ENCODE data around the gene SFSWAP. TPM values are rescaled to one million over a fixed set of nuclear protein-coding genes. Genes with fewer than 3 reads are reported as not detected.

The SFSWAP gene
- total and polyA plus RNA-seq, 2 of the 13 experiments (the other 11 are each of a cell fraction or from before 2014, with no cell fraction given), result 17.1 to 27.7 TPM

DNA sequence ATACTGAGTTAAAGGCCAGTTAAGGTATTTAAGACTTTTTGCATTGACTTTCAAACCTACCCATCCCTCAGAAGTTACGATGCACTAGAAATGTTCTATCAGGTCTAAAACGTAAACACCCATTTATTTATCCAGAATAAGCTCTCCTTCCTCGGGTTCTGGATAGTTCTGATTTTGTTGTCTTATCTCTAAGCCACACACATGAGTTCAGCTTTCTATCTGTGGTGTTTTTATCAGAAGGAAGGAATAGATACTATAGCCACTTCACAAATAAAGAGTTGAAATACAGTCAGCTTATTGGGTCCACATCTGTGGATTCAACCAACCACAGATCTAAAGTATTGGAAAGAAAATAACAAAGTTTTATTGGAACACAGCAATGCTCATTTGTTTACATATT is 5.4 kb downstream of the SFSWAP start:
- TF ChIP-seq ZNF598 (CRISPR knock-in tag; IDR thresholded peaks at IDR 0.05; ENCODE audit: borderline replicate concordance) (no peak), SPEN (CRISPR knock-in tag; IDR thresholded peaks at IDR 0.05; ENCODE audit: low read depth) (no peak), DNMT1 (CRISPR knock-in tag; IDR thresholded peaks at IDR 0.05) (no peak), ZNF83 (CRISPR knock-in tag; IDR thresholded peaks at IDR 0.05; ENCODE audit: borderline replicate concordance) (no peak), THAP11 (CRISPR knock-in tag; IDR thresholded peaks at IDR 0.05) (no peak), NR2F6 (IDR thresholded peaks at IDR 0.05) (no peak), NR2F6 (CRISPR knock-in tag; IDR thresholded peaks at IDR 0.05) (no peak)
- TF ChIP-seq, protein P1, sequence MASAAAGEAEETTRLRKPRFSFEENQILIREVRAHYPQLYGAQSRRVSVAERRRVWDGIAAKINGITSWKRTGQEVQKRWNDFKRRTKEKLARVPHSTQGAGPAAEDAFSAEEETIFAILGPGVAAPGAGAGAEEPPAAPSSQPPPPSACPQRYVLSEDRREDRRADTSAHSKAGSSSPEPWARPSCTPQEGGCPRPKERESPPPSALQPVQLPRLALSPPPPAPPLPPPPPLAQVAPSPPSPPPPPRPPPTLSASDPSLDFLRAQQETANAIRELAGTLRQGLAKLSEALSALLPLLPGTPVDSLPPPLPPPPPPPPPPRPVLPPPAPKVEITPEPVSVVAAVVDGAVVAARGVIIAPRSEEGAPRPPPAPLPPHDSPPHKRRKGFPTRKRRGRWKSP (CRISPR knock-in tag; IDR thresholded peaks at IDR 0.05), result no peak
- ATAC-seq (no peak), FAIRE-seq (no peak), DNase-seq (ENCODE audit: low spot score) (no peak)
- Histone ChIP-seq H2AFZ (ENCODE audit: low read length) (no peak overlapping the region), H3K4me3 (replicated peaks in 1 of 3; ENCODE audit: insufficient read depth in 1 of 3, low read depth in 2 of 3, low read length in 3 of 3) (no peak overlapping the region), H4K20me1 (ENCODE audit: insufficient read depth, low read length) (peaks cover 2% of the 10 kb centered on the region; the same call in 1 of the 2 replicates), H3K79me2 (ENCODE audit: insufficient read depth, low read length) (peaks cover 24% of the 10 kb centered on the region), H3K9ac (ENCODE audit: insufficient read depth, low read depth, low read length) (no peak overlapping the region), H3K27ac (ENCODE audit: extremely low read length, insufficient read depth, low read length) (no peak overlapping the region), H3K36me3 (replicated peaks in 1 of 2; ENCODE audit: control insufficient read depth in 1 of 2, insufficient read depth in 2 of 2, low read length in 2 of 2) (peaks cover 25 to 67% of the 10 kb centered on the region in 2 experiments), H3K27me3 (ENCODE audit: control insufficient read depth in 1 of 2, insufficient read depth in 2 of 2, low read length in 2 of 2) (no peaks in the 10 kb centered on the region; a peak in 1 of 5 replicates), H3K4me1 (ENCODE audit: insufficient read depth, low read length) (peaks cover 14% of the 10 kb centered on the region), H3K4me2 (ENCODE audit: low read depth, low read length) (no peak overlapping the region), H3K9me3 (ENCODE audit: low read length) (no peaks in the 10 kb centered on the region)
- intact Hi-C loops (cut with micrococcal nuclease; ENCODE audit: unreplicated experiment) (no loop called here), in situ Hi-C loops (cut with HindIII; ENCODE audit: extremely low pct_ligation_motif_present, low pct_unique_long_range_greater_than_20kb) (no loop called here)
- ChIA-PET CTCF (ENCODE audit: low intra/inter-chr PET ratio, low total read pairs) (no interaction called here), POLR2A (no interaction called here)
- BruUV-seq (replicated peaks), result no TSS peak
- WGBS (ENCODE audit: low lambda C conversion rate), result 91% methylated on average over 3 of the region's 3 CpGs

DNA sequence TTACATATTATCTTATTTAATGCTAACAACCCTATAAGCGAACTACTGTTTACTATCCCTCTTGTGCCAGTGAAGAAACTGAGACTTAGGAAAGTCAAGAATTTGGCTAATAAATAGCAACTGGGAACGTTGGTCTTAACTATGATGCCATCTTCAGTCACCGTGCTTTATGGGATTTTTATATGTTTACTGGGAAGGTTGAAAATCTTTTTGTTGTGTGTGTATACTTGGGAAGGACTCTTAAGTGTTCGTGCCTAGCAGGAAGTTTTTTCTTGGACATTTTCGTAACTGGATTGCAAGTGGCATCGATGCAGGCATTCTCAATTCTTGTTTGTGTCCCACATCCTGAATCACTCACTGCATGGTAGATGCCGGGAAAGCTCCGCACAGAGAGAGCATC is 9.4 kb downstream of the SFSWAP start:
- no peak for DNase-seq (ENCODE audit: low spot score)
- no TSS peak for BruUV-seq (replicated peaks)
- H3K36me3 ChIP-seq (replicated peaks in 1 of 2; ENCODE audit: control insufficient read depth in 1 of 2, insufficient read depth in 2 of 2, low read length in 2 of 2), result peaks cover 26 to 87% of the 10 kb centered on the region in 2 experiments
- H2AFZ ChIP-seq (ENCODE audit: low read length), result no peak overlapping the region
- H3K9me3 ChIP-seq (ENCODE audit: low read length), result no peaks in the 10 kb centered on the region
- no peaks in the 10 kb centered on the region for H4K20me1 ChIP-seq (ENCODE audit: insufficient read depth, low read length)
- intact Hi-C loops (cut with micrococcal nuclease; ENCODE audit: unreplicated experiment) (no loop called here), in situ Hi-C loops (cut with HindIII; ENCODE audit: extremely low pct_ligation_motif_present, low pct_unique_long_range_greater_than_20kb) (no loop called here)
- H3K27ac ChIP-seq (ENCODE audit: extremely low read length, insufficient read depth, low read length), result no peak overlapping the region
- FAIRE-seq, result no peak
- ATAC-seq, result no peak
- no peak overlapping the region for H3K9ac ChIP-seq (ENCODE audit: insufficient read depth, low read depth, low read length)
- ChIA-PET CTCF (ENCODE audit: low intra/inter-chr PET ratio, low total read pairs) (no interaction called here), POLR2A (no interaction called here)
- 98% methylated on average over 8 of the region's 8 CpGs for WGBS (ENCODE audit: low lambda C conversion rate)
- H3K79me2 ChIP-seq (ENCODE audit: insufficient read depth, low read length), result peaks cover 5% of the 10 kb centered on the region
- no peak overlapping the region for H3K4me2 ChIP-seq (ENCODE audit: low read depth, low read length)
- H3K4me3 ChIP-seq (replicated peaks in 1 of 3; ENCODE audit: insufficient read depth in 1 of 3, low read depth in 2 of 3, low read length in 3 of 3), result no peak overlapping the region
- no peaks in the 10 kb centered on the region for H3K4me1 ChIP-seq (ENCODE audit: insufficient read depth, low read length)
- no peaks in the 10 kb centered on the region for H3K27me3 ChIP-seq (ENCODE audit: control insufficient read depth in 1 of 2, insufficient read depth in 2 of 2, low read length in 2 of 2)
- TF ChIP-seq, protein P2, sequence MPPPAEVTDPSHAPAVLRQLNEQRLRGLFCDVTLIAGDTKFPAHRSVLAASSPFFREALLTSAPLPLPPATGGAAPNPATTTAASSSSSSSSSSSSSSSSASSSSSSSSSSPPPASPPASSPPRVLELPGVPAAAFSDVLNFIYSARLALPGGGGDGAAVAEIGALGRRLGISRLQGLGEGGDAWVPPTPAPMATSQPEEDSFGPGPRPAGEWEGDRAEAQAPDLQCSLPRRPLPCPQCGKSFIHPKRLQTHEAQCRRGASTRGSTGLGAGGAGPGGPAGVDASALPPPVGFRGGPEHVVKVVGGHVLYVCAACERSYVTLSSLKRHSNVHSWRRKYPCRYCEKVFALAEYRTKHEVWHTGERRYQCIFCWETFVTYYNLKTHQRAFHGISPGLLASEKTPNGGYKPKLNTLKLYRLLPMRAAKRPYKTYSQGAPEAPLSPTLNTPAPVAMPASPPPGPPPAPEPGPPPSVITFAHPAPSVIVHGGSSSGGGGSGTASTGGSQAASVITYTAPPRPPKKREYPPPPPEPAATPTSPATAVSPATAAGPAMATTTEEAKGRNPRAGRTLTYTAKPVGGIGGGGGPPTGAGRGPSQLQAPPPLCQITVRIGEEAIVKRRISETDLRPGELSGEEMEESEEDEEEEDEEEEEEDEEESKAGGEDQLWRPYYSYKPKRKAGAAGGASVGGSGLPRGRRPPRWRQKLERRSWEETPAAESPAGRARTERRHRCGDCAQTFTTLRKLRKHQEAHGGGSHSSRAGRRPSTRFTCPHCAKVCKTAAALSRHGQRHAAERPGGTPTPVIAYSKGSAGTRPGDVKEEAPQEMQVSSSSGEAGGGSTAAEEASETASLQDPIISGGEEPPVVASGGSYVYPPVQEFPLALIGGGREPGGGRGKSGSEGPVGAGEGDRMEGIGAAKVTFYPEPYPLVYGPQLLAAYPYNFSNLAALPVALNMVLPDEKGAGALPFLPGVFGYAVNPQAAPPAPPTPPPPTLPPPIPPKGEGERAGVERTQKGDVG (CRISPR knock-in tag; IDR thresholded peaks at IDR 0.05; ENCODE audit: borderline replicate concordance), result no peak
